K562 (cell line): ENCODE data around the gene ETNK2. TPM values are rescaled to one million over a fixed set of nuclear protein-coding genes. Genes with fewer than 3 reads are reported as not detected.

Experiments used
- ATAC-seq: fragments of 200-7000 bp; cut with Tn5 transposase; 3 replicates; pipeline ENCODE4 v1.9.1; 2020; ENCODE audit warnings: moderate library complexity
- BruUV-seq: library from RNA; stranded (reverse); fragments of 400-500 nt; replicated peaks from 2 replicates; lab custom pipeline; 2021; lab: Mats Ljungman, UMichigan
- CTCF ChIA-PET: fragments of 300-600 bp; formaldehyde crosslinking; extraction: SDS; loops from one replicate; lab custom pipeline; 2021; ENCODE audit warnings: low intra/inter-chr PET ratio; lab: Yijun Ruan, JAX
- POLR2A ChIA-PET: fragments of 300-600, 350-650 bp; sonication (Branson Sonifier 250); formaldehyde crosslinking; extraction: SDS; loops from one replicate; lab custom pipeline; 2021; ENCODE audit warnings: antibody characterized with exemption, inconsistent platforms; lab: Yijun Ruan, JAX
- DNase-seq, 4 experiments: peaks; one replicate each; pipeline versions ENCODE4 v3.0.0 to v3.0.0-alpha.2; 2011 to 2018; ENCODE audit warnings: low spot score in 3 of 4, mixed read lengths in 3 of 4; ENCODE audit errors: extremely low read depth in 1 of 4
- FAIRE-seq: peaks from 2 replicates; lab custom pipeline; 2011; peaks lifted over from hg19 to GRCh38; lab: Jason Lieb, UNC
- H2AFZ ChIP-seq: 2 replicates; pipeline ENCODE4 v1.6.0; 2011; ENCODE audit warnings: low read depth, low read length, control low read depth, inconsistent platforms
- H3K27ac ChIP-seq: fragments of 200-600 bp; 3 replicates; pipeline ENCODE4 v1.8.0; 2011; ENCODE audit warnings: low read depth, mild to moderate bottlenecking, control low read depth, inconsistent platforms, low read length, moderate library complexity, mixed read lengths; ENCODE audit errors: extremely low read depth
- H3K27me3 ChIP-seq, 2 experiments: fragments of 300-600 bp in 1 of 2; 2 replicates in 1 of 2; 3 replicates in 1 of 2; pipeline versions ENCODE4 v1.6.0 to v1.8.0; 2011; ENCODE audit warnings: inconsistent platforms in 2 of 2, low read length in 2 of 2, mild to moderate bottlenecking in 1 of 2, mixed read lengths in 1 of 2, moderate library complexity in 1 of 2; ENCODE audit not compliant: control insufficient read depth in 2 of 2, insufficient read depth in 2 of 2
- H3K36me3 ChIP-seq: fragments of 300-600 bp; 3 replicates; pipeline ENCODE4 v1.8.0; 2011; ENCODE audit warnings: mild to moderate bottlenecking, low read length, inconsistent platforms; ENCODE audit not compliant: control insufficient read depth, insufficient read depth
- H3K4me1 ChIP-seq, 2 experiments: fragments of 200-600 bp in 1 of 2; replicated peaks in 1 of 2; 2 replicates in 1 of 2; 3 replicates in 1 of 2; pipeline versions ENCODE4 v1.5.1 to v1.8.0; 2011; ENCODE audit warnings: inconsistent platforms in 2 of 2, low read length in 2 of 2, mild to moderate bottlenecking in 1 of 2, mixed read lengths in 1 of 2, moderate library complexity in 1 of 2; ENCODE audit not compliant: control insufficient read depth in 2 of 2, insufficient read depth in 2 of 2
- H3K4me2 ChIP-seq: 2 replicates; pipeline ENCODE4 v1.6.1; 2011; ENCODE audit warnings: low read length, control low read depth, inconsistent platforms, mixed read lengths; ENCODE audit not compliant: insufficient read depth
- H3K4me3 ChIP-seq: fragments of 200-600 bp; sonication (generic), shearing (Covaris generic); 2 replicates; pipeline ENCODE4 v1.5.1; 2016; ENCODE audit warnings: control low read depth, inconsistent platforms
- H3K79me2 ChIP-seq: fragments of 200-600 bp; 3 replicates; pipeline ENCODE4 v1.8.0; 2011; ENCODE audit warnings: low read length, inconsistent platforms; ENCODE audit not compliant: control insufficient read depth, insufficient read depth
- H3K9ac ChIP-seq, 2 experiments: 2 replicates each; pipeline versions ENCODE4 v1.6.0 to v1.6.1; 2011; ENCODE audit warnings: low read depth in 2 of 2, low read length in 2 of 2, control low read depth in 1 of 2, inconsistent platforms in 1 of 2, mild to moderate bottlenecking in 1 of 2, mixed read lengths in 1 of 2; ENCODE audit not compliant: insufficient read depth in 1 of 2
- H3K9me1 ChIP-seq: one replicate; pipeline ENCODE4 v1.6.0; 2011; ENCODE audit warnings: inconsistent platforms, mild to moderate bottlenecking, low read length, moderate library complexity; ENCODE audit not compliant: control insufficient read depth, insufficient read depth
- H3K9me3 ChIP-seq: replicated peaks from 2 replicates; pipeline ENCODE4 v1.5.1; 2011; ENCODE audit warnings: low read depth, low read length, inconsistent platforms; ENCODE audit not compliant: control insufficient read depth, insufficient read depth
- H4K20me1 ChIP-seq: replicated peaks from 2 replicates; pipeline ENCODE4 v1.6.1; 2011; ENCODE audit warnings: low read length, inconsistent platforms, mixed read lengths; ENCODE audit not compliant: control insufficient read depth, insufficient read depth
- ASH1L ChIP-seq: fragments of 450-650 bp; IDR thresholded peaks from 2 replicates; pipeline ENCODE4 v1.6.1; 2018; ENCODE audit warnings: borderline replicate concordance, mild to moderate bottlenecking, low read depth; ENCODE audit not compliant: partially characterized antibody
- BRD9 ChIP-seq: fragments of 450-650 bp; IDR thresholded peaks from 2 replicates; pipeline ENCODE4 v1.6.1; 2018; ENCODE audit warnings: low read depth; ENCODE audit not compliant: partially characterized antibody
- CBX2 ChIP-seq: fragments of 200-600 bp; sonication (generic); IDR thresholded peaks from one replicate; pipeline ENCODE4 v1.6.1; 2012; ENCODE audit warnings: mild to moderate bottlenecking, low read length, inconsistent platforms; ENCODE audit not compliant: insufficient read depth, poor library complexity, severe bottlenecking
- NFE2 ChIP-seq: IDR thresholded peaks from 2 replicates; pipeline ENCODE4 v1.6.1; 2014; ENCODE audit warnings: antibody characterized with exemption, low read depth
- PTRF ChIP-seq: fragments of 450-650 bp; IDR thresholded peaks from 2 replicates; pipeline ENCODE4 v1.6.1; 2016; ENCODE audit warnings: mild to moderate bottlenecking, missing genetic modification characterization, missing compliant biosample characterization
- SRSF3 ChIP-seq: fragments of 200-400 bp; formaldehyde crosslinking; IDR thresholded peaks from 2 replicates; pipeline ENCODE4 v1.6.1; 2016; ENCODE audit warnings: mild to moderate bottlenecking, low read length, moderate library complexity; ENCODE audit not compliant: insufficient read depth
- YY1 ChIP-seq, 3 experiments: IDR thresholded peaks; 2 replicates each; pipeline ENCODE4 v1.6.1; 2011; ENCODE audit warnings: low read length in 2 of 3, mild to moderate bottlenecking in 2 of 3, moderate library complexity in 2 of 3, borderline replicate concordance in 1 of 3, control low read depth in 1 of 3, low read depth in 1 of 3; ENCODE audit not compliant: insufficient read depth in 3 of 3, insufficient replicate concordance in 2 of 3, control insufficient read depth in 1 of 3, insufficient read length in 1 of 3; ENCODE audit errors: extremely low read depth in 1 of 3
- ZBTB12 ChIP-seq: fragments of 250-450 bp; sonication (Bioruptor Pico); IDR thresholded peaks from 2 replicates; pipeline ENCODE4 v1.4.0; 2020
- ZBTB2 ChIP-seq: fragments of 450-650 bp; IDR thresholded peaks from 2 replicates; pipeline ENCODE4 v1.6.1; 2016; ENCODE audit warnings: antibody characterized with exemption
- ZFP1 ChIP-seq: fragments of 450-650 bp; formaldehyde crosslinking; IDR thresholded peaks from 2 replicates; pipeline ENCODE4 v1.4.0; 2020; ENCODE audit warnings: mild to moderate bottlenecking, mixed read lengths
- ZNF174 ChIP-seq: fragments of 250-450 bp; sonication (Bioruptor Pico); IDR thresholded peaks from 2 replicates; pipeline ENCODE4 v1.4.0; 2020; ENCODE audit warnings: mild to moderate bottlenecking
- ZNF24 ChIP-seq: fragments of 450-650 bp; IDR thresholded peaks from 2 replicates; pipeline ENCODE4 v1.6.1; 2016
- WGBS: fragments of 100-300 bp; shearing (Covaris generic); methylation state at CpG from one replicate; pipeline ENCODE4 v1.1.6; 2016; ENCODE audit warnings: low coverage, mixed read lengths; ENCODE audit not compliant: insufficient coverage; ENCODE audit errors: missing lambda C conversion rate; 5-methylcytosine and 5-hydroxymethylcytosine counted together
- in situ Hi-C: fragments of 300-500 bp; cut with MboI; formaldehyde crosslinking; loops from 4 replicates; pipeline ENCODE4 v1.15.0; 2018; ENCODE audit warnings: inconsistent platforms, mixed read lengths
- intact Hi-C: fragments of 100-400 bp; cut with micrococcal nuclease; formaldehyde crosslinking; loops from 2 replicates; pipeline ENCODE4 v1.14.2; 2022
- polyA plus RNA-seq, 8 experiments: library from polyadenylated mRNA; depleted of rRNA in 4 of 8; stranded (reverse) in 5 of 8; unstranded in 3 of 8; fragments of >200 nt; fragmentation: Nextera tagmentation in 2 of 8; fragmentation: Illumina TruSeq in 1 of 8; extraction: Ambion mirVana in 2 of 8; extraction: Trizol in 1 of 8; gene quantifications; 2 replicates each; pipeline versions ENCODE4 v1.2.1 to v1.2.3, GENCODE V29; 2011 to 2014; ENCODE audit warnings: inconsistent platforms in 1 of 8, missing spikeins in 1 of 8
- total RNA-seq, 7 experiments: library from RNA; depleted of rRNA in 6 of 7; stranded (reverse); fragments of >200 nt in 6 of 7; fragmentation: Illumina TruSeq in 2 of 7; extraction: Trizol in 2 of 7; gene quantifications; 2 replicates each; pipeline versions ENCODE4 v1.2.1 to v1.2.3, GENCODE V29; 2011 to 2021; ENCODE audit warnings: low replicate concordance in 1 of 7

The ETNK2 gene
- total and polyA plus RNA-seq, 9 of the 15 experiments (the other 6 are each of a cell fraction or from before 2014, with no cell fraction given) = 0.03 to 0.38 (median 0.13) TPM; not detected in 4

GRCh38 chr1:204131978-204132377 lies 19.9 kb downstream of the ETNK2 start:
- WGBS = 3% methylated on average over 4 of the region's 4 CpGs
- no peak for DNase-seq
- no peak overlapping the region for H3K27ac ChIP-seq
- no peaks in the 10 kb centered on the region for H4K20me1 ChIP-seq
- ATAC-seq = no peak
- H3K9me3 ChIP-seq = no peaks in the 10 kb centered on the region
- BruUV-seq = no TSS peak
- in situ Hi-C loops (no loop called here), intact Hi-C loops (no loop called here)
- ChIA-PET CTCF (no interaction called here), POLR2A (no interaction called here)
- no peaks in the 10 kb centered on the region for H3K36me3 ChIP-seq
- TF ChIP-seq YY1 (IDR thresholded peaks at IDR 0.05; ENCODE audit: borderline replicate concordance in 1 of 3, control insufficient read depth in 1 of 3, extremely low read depth in 1 of 3, insufficient read depth in 3 of 3, insufficient read length in 1 of 3, insufficient replicate concordance in 2 of 3, low read depth in 1 of 3, low read length in 2 of 3) = no peak
- TF ChIP-seq ZNF24 = no peak
- TF ChIP-seq PTRF = no peak
- TF ChIP-seq ZFP1 (CRISPR knock-in tag) = no peak
- no peak for TF ChIP-seq BRD9
- no peak for TF ChIP-seq ZBTB2
- TF ChIP-seq ZBTB12 (CRISPR knock-in tag) = no peak
- TF ChIP-seq ASH1L = no peak
- no peak for TF ChIP-seq ZNF174 (CRISPR knock-in tag)
- no peak for TF ChIP-seq CBX2
- TF ChIP-seq SRSF3 = no peak
- no peak for TF ChIP-seq NFE2
- H3K27me3 ChIP-seq = peaks cover 17 to 36% of the 10 kb centered on the region in 2 experiments
- no peak overlapping the region for H3K4me2 ChIP-seq
- H3K4me1 ChIP-seq = peaks cover 0 to 12% of the 10 kb centered on the region in 2 experiments; a peak in 2 of 5 replicates
- no peaks in the 10 kb centered on the region for H3K79me2 ChIP-seq
- no peak overlapping the region for H2AFZ ChIP-seq
- FAIRE-seq = no peak
- H3K9me1 ChIP-seq = no peaks in the 10 kb centered on the region
- H3K4me3 ChIP-seq = no peak overlapping the region
- no peak overlapping the region for H3K9ac ChIP-seq
